Adrenal gland (tissue), 12 donors: ENCODE results near the gene SPDL1. TPM values are rescaled to one million over a fixed set of nuclear protein-coding genes. Genes with fewer than 3 reads are reported as not detected.
A peak's percentile ranks its signal among the peaks of the same experiment; 100 is the strongest.

ENCODE experiments used
- DNase-seq, 7 donors: peaks; one replicate each; pipeline ENCODE4 v3.0.0-alpha.2; 2019 to 2020
- H3K27ac ChIP-seq, 5 donors: fragments of 200-600 bp; sonication (generic) in 4 of 5; 1 replicate in 3 of 5; 2 replicates in 2 of 5; pipeline versions ENCODE4 v1.5.1 to v1.8.0; 2016 to 2020; ENCODE audit warnings: mild to moderate bottlenecking in 1 of 5
- H3K27me3 ChIP-seq: fragments of 200-600 bp; 2 replicates; pipeline ENCODE4 v1.8.0; 2021
- H3K36me3 ChIP-seq, 2 donors: fragments of 200-600 bp; replicated peaks in 1 of 2; 1 replicate in 1 of 2; 2 replicates in 1 of 2; pipeline versions ENCODE4 v1.5.1 to v1.8.0; 2018 to 2022
- H3K4me1 ChIP-seq, 2 donors: fragments of 200-600 bp; replicated peaks in 1 of 2; 1 replicate in 1 of 2; 2 replicates in 1 of 2; pipeline versions ENCODE4 v1.5.1 to v1.8.0; 2018 to 2021
- H3K4me3 ChIP-seq, 4 donors: fragments of 200-600 bp; sonication (generic) in 3 of 4; one replicate each; pipeline ENCODE4 v1.5.1; 2016 to 2018
- H3K9me3 ChIP-seq, 3 donors: fragments of 200-600 bp; sonication (generic) in 1 of 3; replicated peaks in 1 of 3; 1 replicate in 2 of 3; 2 replicates in 1 of 3; pipeline versions ENCODE4 v1.5.1 to v1.8.0; 2016 to 2021
- POLR2A ChIP-seq, 2 donors: fragments of 450-650 bp; IDR thresholded peaks; one replicate each; pipeline ENCODE4 v1.6.1; 2017; ENCODE audit warnings: antibody characterized with exemption in 2 of 2, mild to moderate bottlenecking in 2 of 2, moderate library complexity in 1 of 2
- WGBS, 4 donors: extraction: QIAGEN DNeasy Blood & Tissue Kit in 2 of 4; methylation state at CpG; one replicate each; pipeline versions ENCODE4 v1.1.5 to v1.1.7; 2013 to 2017; 5-methylcytosine and 5-hydroxymethylcytosine counted together
- intact Hi-C, 2 donors: fragments of 100-400 bp; cut with DNase I; formaldehyde crosslinking; loops; one replicate each; pipeline versions ENCODE4 v1.14.1 to v1.15.0; 2022 to 2023
- polyA plus RNA-seq, 3 donors: library from polyadenylated mRNA; stranded (reverse); fragments of 200-250 nt in 2 of 3; fragments of 350-450 nt in 1 of 3; fragmentation: Illumina TruSeq in 1 of 3; extraction: RNeasy Lipid Tissue Mini Kit (QIAGEN cat#74804) in 1 of 3; gene quantifications; one replicate each; pipeline ENCODE4 v1.2.3, GENCODE V29; 2013 to 2014
- total RNA-seq, 9 donors: library from RNA; depleted of rRNA in 4 of 9; stranded (reverse); fragments of >200 nt in 4 of 9; fragments of 120-200 nt in 1 of 9; fragmentation: NEBNext Ultra II Directional in 1 of 9; extraction: Animal tissue kit (Norgen Biotek cat#: 25700) in 1 of 9; gene quantifications; one replicate each; pipeline versions ENCODE4 v1.1.0 to v1.2.4, GENCODE V29; 2013 to 2023
- TF ChIP-seq, protein P1 (sequence below), 6 experiments: fragments of 450-650 bp in 4 of 6; fragments of 200-600 bp in 2 of 6; sonication (generic) in 1 of 6; IDR thresholded peaks; 1 replicate in 5 of 6; 2 replicates in 1 of 6; pipeline versions ENCODE4 v1.5.1 to v1.8.0; 2016 to 2021; ENCODE audit warnings: antibody characterized with exemption in 6 of 6, mild to moderate bottlenecking in 2 of 6, moderate library complexity in 1 of 6
- donor health status: healthy with polysubstance abuse.
- donor health status: Bipolar disorder and iron deficiency.
- donor health status: DM: yes; HTN: yes; CAD: no.
- donor health status: DM: no; HTN: no; CAD: no.
- donor health status: DM: no; HTN: no; CAD: no.
- donor health status: DM: yes; HTN: yes; CAD: no.

SPDL1 gene
- total and polyA plus RNA-seq, 12 donors = 0.72 to 16.4 (median 6.5) TPM

DNA sequence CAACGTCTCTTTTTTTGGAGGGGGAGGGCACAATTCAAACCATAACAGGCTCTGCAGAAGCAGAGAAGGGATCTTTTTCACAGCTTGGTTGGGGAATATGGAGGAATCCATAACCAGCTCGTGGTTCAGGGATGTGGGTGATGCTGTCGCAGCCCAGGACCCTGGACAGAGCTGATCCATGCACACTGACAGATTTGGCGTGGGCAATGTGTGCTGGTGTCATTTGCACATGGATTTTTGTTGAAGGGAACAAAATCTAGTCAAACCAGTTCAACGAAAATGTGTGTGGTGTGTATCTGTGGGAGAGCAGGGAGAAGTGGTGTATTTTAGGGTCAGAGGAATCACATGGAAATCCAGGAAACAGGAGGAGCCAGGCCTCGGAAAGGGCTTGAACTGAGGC is 57.7 kb downstream of the SPDL1 start:
- H3K27me3 ChIP-seq = peaks cover 14% of the 10 kb centered on the region
- DNase-seq = no peak
- 20 to 35% (median 30%) methylated on average over 6 of the region's 6 CpGs for WGBS, 4 donors
- intact Hi-C loops = no loop called here
- TF ChIP-seq, protein P1, sequence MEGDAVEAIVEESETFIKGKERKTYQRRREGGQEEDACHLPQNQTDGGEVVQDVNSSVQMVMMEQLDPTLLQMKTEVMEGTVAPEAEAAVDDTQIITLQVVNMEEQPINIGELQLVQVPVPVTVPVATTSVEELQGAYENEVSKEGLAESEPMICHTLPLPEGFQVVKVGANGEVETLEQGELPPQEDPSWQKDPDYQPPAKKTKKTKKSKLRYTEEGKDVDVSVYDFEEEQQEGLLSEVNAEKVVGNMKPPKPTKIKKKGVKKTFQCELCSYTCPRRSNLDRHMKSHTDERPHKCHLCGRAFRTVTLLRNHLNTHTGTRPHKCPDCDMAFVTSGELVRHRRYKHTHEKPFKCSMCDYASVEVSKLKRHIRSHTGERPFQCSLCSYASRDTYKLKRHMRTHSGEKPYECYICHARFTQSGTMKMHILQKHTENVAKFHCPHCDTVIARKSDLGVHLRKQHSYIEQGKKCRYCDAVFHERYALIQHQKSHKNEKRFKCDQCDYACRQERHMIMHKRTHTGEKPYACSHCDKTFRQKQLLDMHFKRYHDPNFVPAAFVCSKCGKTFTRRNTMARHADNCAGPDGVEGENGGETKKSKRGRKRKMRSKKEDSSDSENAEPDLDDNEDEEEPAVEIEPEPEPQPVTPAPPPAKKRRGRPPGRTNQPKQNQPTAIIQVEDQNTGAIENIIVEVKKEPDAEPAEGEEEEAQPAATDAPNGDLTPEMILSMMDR (IDR thresholded peaks at IDR 0.05) = no peak
- peaks cover 0 to 3% of the 10 kb centered on the region in 2 donors for H3K4me1 ChIP-seq
- no peaks in the 10 kb centered on the region for H3K36me3 ChIP-seq
- no peaks in the 10 kb centered on the region for H3K9me3 ChIP-seq
- no peak overlapping the region for H3K27ac ChIP-seq
- H3K4me3 ChIP-seq = no peak overlapping the region

DNA sequence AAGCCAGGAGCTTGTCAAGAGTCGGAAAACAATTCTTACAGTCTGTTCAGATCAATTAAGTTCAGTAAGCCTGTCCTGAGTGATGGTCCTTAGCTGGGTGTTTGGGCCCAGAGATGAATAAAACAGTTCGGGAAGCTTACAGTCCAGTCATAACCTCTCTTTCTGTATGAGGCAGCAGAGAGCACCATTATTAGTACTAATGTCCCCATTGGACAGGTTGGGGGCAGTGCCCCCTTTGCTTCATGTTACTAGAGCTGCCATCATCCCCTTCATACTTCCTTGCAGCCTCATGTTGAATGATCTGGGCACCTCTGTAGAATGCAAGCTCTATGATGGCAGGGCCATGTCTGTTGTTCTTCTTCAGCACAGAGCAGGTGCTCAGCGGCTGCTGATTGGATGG is 63.3 kb downstream of the SPDL1 start:
- WGBS, 4 donors = 78 to 89% (median 81%) methylated on average over 3 of the region's 3 CpGs
- Histone ChIP-seq H3K27ac (no peak overlapping the region), H3K4me1 (no peaks in the 10 kb centered on the region), H3K9me3 (no peaks in the 10 kb centered on the region), H3K36me3 (no peaks in the 10 kb centered on the region), H3K27me3 (no peaks in the 10 kb centered on the region), H3K4me3 (no peak overlapping the region)
- no peak for DNase-seq
- TF ChIP-seq POLR2A (IDR thresholded peaks at IDR 0.05) = no peak
- TF ChIP-seq, protein P1 (IDR thresholded peaks at IDR 0.05) = no peak
- intact Hi-C loops = no loop called here

DNA sequence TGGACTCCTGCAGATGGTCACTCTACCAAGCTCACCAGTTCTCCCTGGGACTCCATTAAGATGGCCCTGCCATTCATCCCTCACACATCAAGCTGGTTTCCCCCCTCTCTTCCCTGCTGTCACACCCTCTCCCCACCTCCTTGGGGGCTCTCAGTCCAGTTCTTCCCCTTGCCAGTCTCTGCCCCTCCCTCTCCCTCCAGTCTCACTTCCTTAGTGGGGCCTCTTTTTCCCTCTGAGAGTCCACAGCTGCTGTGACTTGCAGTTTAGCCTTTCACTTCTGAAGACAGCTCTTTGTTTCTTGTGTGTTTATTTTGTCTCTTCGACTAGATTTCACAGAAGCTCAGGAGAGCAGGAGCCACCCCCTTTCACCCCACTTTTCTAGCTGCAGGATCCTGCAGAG is 64.0 kb downstream of the SPDL1 start:
- Histone ChIP-seq H3K4me1 (no peaks in the 10 kb centered on the region), H3K4me3 (no peak overlapping the region), H3K27ac (peak overlapping the region in 1 of 5 donors; percentile 44), H3K27me3 (no peaks in the 10 kb centered on the region), H3K36me3 (no peaks in the 10 kb centered on the region), H3K9me3 (no peaks in the 10 kb centered on the region)
- intact Hi-C loops = no loop called here
- TF ChIP-seq POLR2A (IDR thresholded peaks at IDR 0.05) = no peak
- TF ChIP-seq, protein P1 (IDR thresholded peaks at IDR 0.05) = no peak
- no peak for DNase-seq
- 6 to 8% (median 6%) methylated on average over 1 of the region's 1 CpG for WGBS, 4 donors

DNA sequence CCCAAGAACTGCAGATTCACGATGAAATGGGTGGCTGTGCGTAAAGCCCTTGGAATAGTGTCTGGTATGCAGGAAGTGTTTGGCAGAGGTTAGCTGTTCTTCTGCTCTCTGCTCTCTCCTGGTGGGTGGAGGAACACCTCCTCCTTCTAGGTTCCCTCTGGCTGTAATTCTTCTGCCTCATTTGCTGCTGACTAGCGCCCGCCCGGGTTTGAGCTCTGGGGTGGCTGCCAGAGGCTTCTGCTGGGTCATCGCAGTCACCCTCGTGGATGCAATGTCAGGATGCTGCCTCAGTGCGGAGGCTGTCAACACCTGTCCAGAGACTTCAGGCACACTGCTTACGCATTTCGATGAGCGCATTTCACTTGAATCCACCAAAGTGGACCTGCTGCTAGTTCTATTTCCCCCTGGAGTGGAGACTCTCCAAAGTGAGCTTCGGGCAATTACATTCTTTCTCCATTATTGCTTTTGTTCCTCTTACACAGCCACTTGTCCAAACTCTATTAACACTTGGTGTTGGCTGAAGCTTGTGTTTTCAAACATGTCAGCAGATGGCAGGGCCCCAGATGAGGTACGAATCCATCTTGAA is 65.2 kb downstream of the SPDL1 start:
- no peak for DNase-seq
- Histone ChIP-seq H3K27me3 (no peaks in the 10 kb centered on the region), H3K9me3 (no peaks in the 10 kb centered on the region), H3K36me3 (no peaks in the 10 kb centered on the region), H3K4me1 (no peaks in the 10 kb centered on the region), H3K4me3 (no peak overlapping the region), H3K27ac (peak overlapping the region in 1 of 5 donors; percentile 44)
- TF ChIP-seq POLR2A (IDR thresholded peaks at IDR 0.05) = no peak
- TF ChIP-seq, protein P1 (IDR thresholded peaks at IDR 0.05) = no peak
- intact Hi-C loops = no loop called here
- 60 to 70% (median 65%) methylated on average over 9 to 13 of the region's 13 CpGs for WGBS, 4 donors
